GM12892 (cell line): ENCODE data around the gene GLCCI1.

ENCODE experiments used
- POLR2A ChIP-seq: IDR thresholded peaks from 2 replicates; pipeline ENCODE4 v1.6.1; 2011; ENCODE audit warnings: low read depth, low read length, control low read depth
- TAF1 ChIP-seq: IDR thresholded peaks from 2 replicates; pipeline ENCODE4 v1.6.1; 2011; ENCODE audit warnings: low read depth, mild to moderate bottlenecking, control low read depth, low read length, borderline replicate concordance

DNA sequence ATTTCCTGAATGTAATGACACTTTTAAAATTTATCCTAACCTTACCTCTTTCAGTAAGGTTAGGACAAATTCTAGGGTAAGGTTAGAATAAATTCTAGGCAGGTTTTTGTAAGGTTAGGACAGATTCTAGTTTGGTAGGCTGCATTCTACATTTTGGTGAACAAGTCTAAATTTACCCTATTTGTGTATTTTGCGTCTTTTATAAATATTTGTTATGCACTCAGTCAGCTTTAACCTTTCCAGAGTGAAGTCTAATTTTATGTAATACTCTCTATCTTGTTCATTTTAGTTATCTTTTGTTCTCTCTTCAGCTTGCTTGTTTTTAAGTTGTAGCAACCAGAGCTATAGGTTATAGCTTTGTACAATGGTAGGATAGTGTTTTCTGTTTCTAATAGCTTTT lies 54.0 kb downstream of the GLCCI1 start:
- TF ChIP-seq POLR2A, result no peak
- no peak for TF ChIP-seq TAF1
